Tibial artery (tissue), 4 donors: ENCODE results near the gene ANKRD7.
A peak's percentile ranks its signal among the peaks of the same experiment; 100 is the strongest.

Experiments used
- DNase-seq, 2 donors: peaks; one replicate each; pipeline ENCODE4 v3.0.0-alpha.2; 2019
- H3K27ac ChIP-seq, 2 donors: fragments of 200-600 bp; sonication (generic) in 1 of 2; 1 replicate in 1 of 2; 2 replicates in 1 of 2; pipeline ENCODE4 v1.5.1; 2018 to 2019; ENCODE audit warnings: mild to moderate bottlenecking in 1 of 2
- H3K27me3 ChIP-seq, 2 donors: fragments of 200-600 bp; sonication (generic) in 1 of 2; one replicate each; pipeline versions ENCODE4 v1.5.1 to v1.6.0; 2016 to 2019
- H3K36me3 ChIP-seq, 3 donors: fragments of 200-600 bp; sonication (generic) in 2 of 3; one replicate each; pipeline ENCODE4 v1.5.1; 2016 to 2019; ENCODE audit warnings: mild to moderate bottlenecking in 2 of 3
- H3K4me1 ChIP-seq, 4 donors: fragments of 200-600 bp; sonication (generic) in 2 of 4; 1 replicate in 3 of 4; 2 replicates in 1 of 4; pipeline ENCODE4 v1.5.1; 2016 to 2019
- H3K4me3 ChIP-seq, 2 donors: fragments of 200-600 bp; sonication (generic) in 1 of 2; 1 replicate in 1 of 2; 2 replicates in 1 of 2; pipeline ENCODE4 v1.5.1; 2018 to 2019; ENCODE audit warnings: mild to moderate bottlenecking in 2 of 2
- H3K9me3 ChIP-seq, 3 donors: fragments of 200-600 bp; sonication (generic) in 1 of 3; one replicate each; pipeline ENCODE4 v1.5.1; 2016 to 2019
- CTCF ChIP-seq, 2 experiments: fragments of 200-600 bp in 1 of 2; fragments of 450-650 bp in 1 of 2; IDR thresholded peaks; one replicate each; pipeline ENCODE4 v1.5.1; 2017 to 2019; ENCODE audit warnings: antibody characterized with exemption in 2 of 2, mild to moderate bottlenecking in 1 of 2, moderate library complexity in 1 of 2
- intact Hi-C: fragments of 100-400 bp; cut with DNase I; formaldehyde crosslinking; loops from one replicate; pipeline ENCODE4 v1.15.0; 2023; ENCODE audit warnings: low total_unique reads

ANKRD7 gene

GRCh38 chr7:118183786-118184564 lies 40.5 kb upstream of the ANKRD7 start, which contains the start of gene LSM8:
TSS of gene LSM8 (plus strand) at chr7:118184164. CDS start at chr7:118184224, 60 bp downstream.
- DNase-seq, result peak; percentile 96 to 99
- H3K27ac ChIP-seq, result peak within 1 kb of the TSS; percentile 90 to 98
- TF ChIP-seq CTCF (IDR thresholded peaks at IDR 0.05), result no peak
- intact Hi-C loops, result no loop called here
- H3K36me3 ChIP-seq, result peaks cover 4 to 9% (median 8%) of the 10 kb centered on the region in 3 donors
- no peaks in the 10 kb centered on the region for H3K27me3 ChIP-seq
- no peaks in the 10 kb centered on the region for H3K9me3 ChIP-seq
- peaks cover 0 to 36% (median 16%) of the 10 kb centered on the region in 4 donors for H3K4me1 ChIP-seq
- H3K4me3 ChIP-seq, result peak within 1 kb of the TSS; percentile 80 to 99

- intact Hi-C loops, result no loop called here
- TF ChIP-seq CTCF (IDR thresholded peaks at IDR 0.05), result no peak
- Histone ChIP-seq H3K27ac (peak overlapping the region; percentile 90 to 98), H3K4me1 (peaks cover 0 to 36% (median 16%) of the 10 kb centered on the region in 4 donors), H3K4me3 (peak overlapping the region; percentile 80 to 99), H3K36me3 (peaks cover 8 to 15% (median 13%) of the 10 kb centered on the region in 3 donors), H3K27me3 (no peaks in the 10 kb centered on the region), H3K9me3 (no peaks in the 10 kb centered on the region)
- no peak for DNase-seq
Measured at GRCh38 chr7:118184565-118184940, 40.0 kb upstream of the ANKRD7 start.

DNA sequence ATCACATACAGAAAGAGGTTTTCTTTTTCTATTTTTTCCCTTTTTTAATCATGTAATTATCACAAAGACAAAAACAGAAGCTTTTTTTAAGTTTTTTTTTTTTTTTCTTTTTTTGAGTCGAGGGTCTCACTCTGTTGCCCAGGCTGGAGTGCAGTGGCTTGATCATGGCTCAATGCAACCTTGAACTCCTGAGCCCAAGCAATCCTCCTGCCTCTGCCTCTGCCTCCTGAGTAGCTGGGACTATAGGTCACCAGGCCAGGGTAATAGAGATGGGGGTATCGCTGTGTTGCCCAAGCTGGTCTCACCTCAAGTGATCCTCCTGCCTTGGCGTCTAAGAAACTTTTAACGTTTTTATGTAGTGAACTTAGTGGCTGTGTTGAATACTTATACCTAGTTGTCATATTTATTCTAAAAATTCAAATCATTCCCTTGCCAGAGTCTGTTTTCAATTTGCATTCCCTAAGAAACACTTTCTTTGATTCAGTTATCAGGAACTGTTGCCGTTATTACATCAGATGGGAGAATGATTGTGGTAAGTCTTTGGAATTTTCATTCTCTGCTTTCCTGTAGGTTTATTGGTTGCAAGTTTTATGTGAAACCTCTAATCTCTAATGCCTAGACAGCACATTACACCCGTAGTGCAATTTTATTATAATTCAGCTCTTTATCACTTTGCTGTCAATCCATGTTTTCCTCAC lies 39.2 kb upstream of the ANKRD7 start:
- intact Hi-C loops, result no loop called here
- Histone ChIP-seq H3K36me3 (peaks cover 8 to 20% (median 15%) of the 10 kb centered on the region in 3 donors), H3K4me3 (peak overlapping the region; percentile 80 to 99), H3K4me1 (peaks cover 0 to 36% (median 16%) of the 10 kb centered on the region in 4 donors), H3K9me3 (no peaks in the 10 kb centered on the region), H3K27me3 (no peaks in the 10 kb centered on the region), H3K27ac (peak overlapping the region in 1 of 2 donors; percentile 98)
- no peak for DNase-seq
- no peak for TF ChIP-seq CTCF (IDR thresholded peaks at IDR 0.05)

GRCh38 chr7:118186501-118186900 lies 38.0 kb upstream of the ANKRD7 start:
- Histone ChIP-seq H3K27me3 (no peaks in the 10 kb centered on the region), H3K27ac (no peak overlapping the region), H3K9me3 (no peaks in the 10 kb centered on the region), H3K4me3 (no peak overlapping the region), H3K36me3 (peaks cover 11 to 27% (median 15%) of the 10 kb centered on the region in 3 donors), H3K4me1 (peaks cover 0 to 36% (median 16%) of the 10 kb centered on the region in 4 donors)
- no peak for DNase-seq
- intact Hi-C loops, result no loop called here
- TF ChIP-seq CTCF (IDR thresholded peaks at IDR 0.05), result no peak

DNA sequence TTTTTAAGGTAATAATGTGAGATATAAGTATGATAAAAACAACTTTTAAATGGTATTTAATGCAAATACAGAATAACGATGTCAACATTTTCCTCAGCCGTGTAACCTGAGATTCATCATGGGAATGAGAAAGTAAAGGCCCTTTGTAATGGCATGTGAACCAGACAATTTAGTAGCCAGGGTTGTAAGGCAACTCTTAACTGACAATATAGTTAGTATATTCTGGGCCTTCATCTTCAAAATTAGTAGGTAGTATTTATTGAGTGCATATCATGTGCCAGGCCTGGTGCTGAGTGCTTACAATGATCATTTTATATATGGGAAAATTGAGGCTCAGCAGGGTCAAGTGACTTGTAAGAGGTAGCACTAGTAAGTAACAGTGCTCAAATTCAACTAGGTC lies 29.9 kb upstream of the ANKRD7 start:
- peaks cover 9 to 14% (median 12%) of the 10 kb centered on the region in 3 donors for H3K36me3 ChIP-seq
- no peaks in the 10 kb centered on the region for H3K9me3 ChIP-seq
- no peak overlapping the region for H3K4me3 ChIP-seq
- TF ChIP-seq CTCF (IDR thresholded peaks at IDR 0.05), result no peak
- H3K27me3 ChIP-seq, result no peaks in the 10 kb centered on the region
- H3K27ac ChIP-seq, result no peak overlapping the region
- intact Hi-C loops, result no loop called here
- H3K4me1 ChIP-seq, result no peaks in the 10 kb centered on the region
- DNase-seq, result no peak
